Ovary (tissue), 3 donors: ENCODE data around the gene FARS2.

Source experiments
- EP300 ChIP-seq: sonication (generic); formaldehyde crosslinking; IDR thresholded peaks from one replicate; pipeline ENCODE4 v1.6.1; 2017; ENCODE audit warnings: antibody characterized with exemption
- TF ChIP-seq, protein P1 (sequence below), 3 donors: fragments of 450-650 bp in 2 of 3; fragments of 200-600 bp in 1 of 3; IDR thresholded peaks; one replicate each; pipeline versions ENCODE4 v1.5.1 to v1.8.0; 2016 to 2022; ENCODE audit warnings: antibody characterized with exemption in 3 of 3, mild to moderate bottlenecking in 1 of 3
- donor health status: DM: no; HTN: no; CAD: no.

DNA sequence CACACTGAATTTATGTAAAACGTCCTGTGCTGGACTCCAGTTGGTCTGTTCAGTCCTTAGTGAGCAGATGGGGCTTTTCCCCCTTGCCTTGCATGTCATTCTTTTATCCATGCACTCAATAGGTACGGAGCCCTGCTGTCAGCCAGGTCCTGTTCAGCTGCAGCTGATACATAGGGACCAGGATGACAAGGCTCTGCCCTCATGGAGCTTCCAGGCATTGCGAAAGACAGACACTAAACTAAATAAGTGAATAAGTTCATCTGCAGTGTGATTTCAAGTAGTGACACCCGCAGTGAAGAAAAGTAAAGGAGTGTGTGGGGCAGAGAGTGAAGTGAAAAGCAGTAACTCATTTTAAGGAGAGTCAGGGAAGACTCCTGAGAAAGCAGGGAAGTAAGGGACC lies 421.2 kb downstream of the FARS2 start:
- TF ChIP-seq, protein P1, sequence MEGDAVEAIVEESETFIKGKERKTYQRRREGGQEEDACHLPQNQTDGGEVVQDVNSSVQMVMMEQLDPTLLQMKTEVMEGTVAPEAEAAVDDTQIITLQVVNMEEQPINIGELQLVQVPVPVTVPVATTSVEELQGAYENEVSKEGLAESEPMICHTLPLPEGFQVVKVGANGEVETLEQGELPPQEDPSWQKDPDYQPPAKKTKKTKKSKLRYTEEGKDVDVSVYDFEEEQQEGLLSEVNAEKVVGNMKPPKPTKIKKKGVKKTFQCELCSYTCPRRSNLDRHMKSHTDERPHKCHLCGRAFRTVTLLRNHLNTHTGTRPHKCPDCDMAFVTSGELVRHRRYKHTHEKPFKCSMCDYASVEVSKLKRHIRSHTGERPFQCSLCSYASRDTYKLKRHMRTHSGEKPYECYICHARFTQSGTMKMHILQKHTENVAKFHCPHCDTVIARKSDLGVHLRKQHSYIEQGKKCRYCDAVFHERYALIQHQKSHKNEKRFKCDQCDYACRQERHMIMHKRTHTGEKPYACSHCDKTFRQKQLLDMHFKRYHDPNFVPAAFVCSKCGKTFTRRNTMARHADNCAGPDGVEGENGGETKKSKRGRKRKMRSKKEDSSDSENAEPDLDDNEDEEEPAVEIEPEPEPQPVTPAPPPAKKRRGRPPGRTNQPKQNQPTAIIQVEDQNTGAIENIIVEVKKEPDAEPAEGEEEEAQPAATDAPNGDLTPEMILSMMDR (IDR thresholded peaks at IDR 0.05) = no peak
- no peak for TF ChIP-seq EP300
